Hematopoietic multipotent progenitor cell treated with erythropoietin and hydrocortisone succinate and interleukin-3 and kit ligand, for 17 days (in vitro differentiated cells): ENCODE data around the gene EIF2B2.
A peak's percentile ranks its signal among the peaks of the same experiment; 100 is the strongest.

Source experiments
- DNase-seq: peaks from one replicate; pipeline ENCODE4 v3.0.0-alpha.2; 2015; ENCODE audit warnings: low spot score

The EIF2B2 gene

GRCh38 chr14:75002392-75003249, at the start of gene EIF2B2:
TSS of gene EIF2B2 (plus strand) at chr14:75002921. CDS start at chr14:75002991, 70 bp downstream.
- peak; percentile 92 for DNase-seq

GRCh38 chr14:74953686-74954085, 49.0 kb upstream of the EIF2B2 start:
- peak; percentile 18 for DNase-seq

DNA sequence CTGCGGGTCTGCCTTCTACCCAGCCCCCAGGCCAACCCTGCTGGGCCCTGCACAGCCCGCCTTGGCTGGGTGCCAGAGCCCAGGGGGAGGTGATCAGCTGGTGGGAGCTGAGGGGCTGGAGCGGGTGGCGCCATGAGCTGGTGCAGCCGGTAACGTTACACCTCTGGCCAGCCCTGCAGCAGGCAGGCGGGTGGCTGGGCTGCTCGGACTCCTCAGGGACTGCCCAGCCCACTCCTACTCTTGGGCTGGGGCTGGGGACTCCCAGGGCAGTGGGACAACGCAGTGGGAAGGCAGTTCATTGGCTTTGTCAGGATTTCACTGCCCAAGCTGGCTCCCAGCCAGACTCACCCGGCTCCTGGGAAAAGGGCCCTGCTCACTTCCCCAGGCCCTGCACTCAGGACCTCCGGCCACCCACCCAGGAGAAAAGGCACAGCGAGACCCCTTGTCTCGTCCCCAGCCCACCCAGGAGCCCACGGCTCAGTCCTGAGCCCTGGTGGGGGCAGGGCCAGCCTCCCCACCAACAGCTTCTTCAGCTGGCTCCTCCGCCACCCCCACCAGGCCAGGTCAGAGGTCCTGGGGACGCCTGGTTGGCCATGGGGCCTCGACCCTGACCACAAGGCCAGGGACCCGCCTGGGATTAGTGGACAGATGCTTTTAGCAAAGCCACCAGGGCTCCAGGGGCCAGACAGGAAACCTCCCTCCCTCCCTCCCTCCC, 48.3 kb upstream of the EIF2B2 start:
- DNase-seq, result peak; percentile 17

GRCh38 chr14:74954947-74955228, 47.8 kb upstream of the EIF2B2 start:
- no peak for DNase-seq

GRCh38 chr14:74955229-74956026, 47.3 kb upstream of the EIF2B2 start, which contains the start of gene PGF:
TSS of gene PGF (minus strand) at chr14:74955597. CDS start at chr14:74955242, 355 bp downstream.
- peak; percentile 56 for DNase-seq

DNA sequence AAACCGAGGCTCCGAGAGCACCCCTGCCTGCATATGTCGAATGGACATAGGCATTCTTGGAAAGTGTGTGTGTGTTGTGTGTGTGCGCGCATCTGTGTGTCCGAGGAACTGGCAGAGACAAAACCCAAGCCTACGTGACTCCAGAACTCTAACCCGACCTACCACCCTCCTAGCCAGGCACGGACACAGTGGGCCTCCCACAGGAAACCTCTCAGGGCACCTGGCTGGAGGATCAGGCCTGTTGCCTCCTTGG, 46.8 kb upstream of the EIF2B2 start:
- no peak for DNase-seq

- no peak for DNase-seq
Observed at GRCh38 chr14:74956280-74957072, 46.2 kb upstream of the EIF2B2 start.

- no peak for DNase-seq
Observed at GRCh38 chr14:74959596-74960180, 43.0 kb upstream of the EIF2B2 start.

DNA sequence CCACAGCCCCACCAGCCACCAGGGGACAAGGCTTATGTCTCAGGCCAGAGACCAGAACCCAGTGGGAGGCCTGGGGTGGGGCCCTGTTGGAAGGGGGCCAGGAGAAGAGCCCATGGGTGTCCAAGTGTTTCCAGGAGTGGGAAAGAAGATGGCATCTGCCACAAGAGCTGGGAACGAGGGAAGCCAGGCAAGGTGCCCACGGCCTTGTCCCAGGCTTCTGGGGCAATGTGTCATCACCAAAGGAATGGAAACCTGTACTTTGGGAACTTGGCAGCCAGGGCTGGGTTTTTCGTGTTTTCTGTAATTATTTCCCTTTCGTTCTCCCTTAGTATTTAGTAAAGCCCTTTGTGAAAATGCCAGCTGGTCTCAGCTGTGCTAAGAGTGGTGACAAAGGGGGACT, 42.0 kb upstream of the EIF2B2 start:
- DNase-seq, result no peak

DNA sequence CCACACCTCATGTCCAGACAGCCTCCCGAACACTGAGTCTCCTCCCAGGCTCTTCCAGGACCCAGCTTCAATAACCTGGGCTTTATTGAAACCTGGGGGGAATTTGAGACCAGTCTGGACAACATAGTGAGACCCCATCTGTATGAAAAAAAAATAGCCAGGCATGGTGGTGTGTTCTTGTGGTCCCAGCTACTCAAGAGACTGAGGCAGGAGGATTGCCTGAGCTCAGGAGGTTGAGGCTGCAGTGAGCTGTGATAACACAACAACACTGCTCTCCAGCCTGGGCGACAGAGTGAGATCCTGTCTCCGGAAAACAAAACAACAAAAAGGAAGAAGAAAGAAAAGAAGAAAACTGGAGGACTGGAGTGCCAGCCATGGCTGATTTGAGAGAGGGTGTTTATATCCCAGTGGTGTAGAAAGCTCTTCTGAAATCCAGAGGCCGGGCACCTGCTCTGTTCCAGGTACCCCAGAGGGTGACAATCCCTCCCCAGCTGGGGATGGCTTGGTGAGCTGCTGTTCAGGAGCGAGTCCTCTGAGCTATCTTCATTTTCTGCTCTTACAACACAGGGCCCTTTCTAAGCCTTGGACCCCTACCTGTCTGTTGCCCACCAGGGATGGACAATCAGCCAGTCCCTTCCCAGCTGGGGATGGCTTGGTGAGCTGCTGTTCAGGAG, 41.3 kb upstream of the EIF2B2 start:
- no peak for DNase-seq

GRCh38 chr14:74962046-74962445, 40.7 kb upstream of the EIF2B2 start:
- no peak for DNase-seq

DNA sequence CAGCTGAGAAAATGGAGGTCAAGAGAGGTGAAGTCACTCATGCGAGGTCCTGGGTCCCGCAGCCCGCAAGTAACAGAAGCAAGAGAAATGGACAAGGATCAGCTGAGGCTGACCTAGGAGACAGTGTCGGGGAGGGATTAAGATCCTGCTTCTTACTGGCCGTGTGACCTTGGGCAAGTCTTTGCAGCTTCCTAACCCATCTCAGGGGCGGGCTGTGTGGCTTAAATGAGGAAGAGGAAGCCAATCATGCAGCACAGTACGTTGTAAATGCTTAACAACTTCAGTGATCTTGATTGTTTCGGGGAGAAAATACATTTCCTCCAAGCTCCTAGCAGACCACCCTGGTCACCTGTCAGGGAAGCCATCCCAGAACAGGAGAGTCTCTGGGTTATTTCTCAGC, 40.2 kb upstream of the EIF2B2 start:
- DNase-seq, result no peak

- DNase-seq, result no peak
Observed at GRCh38 chr14:74963178-74963704, 39.5 kb upstream of the EIF2B2 start.

DNA sequence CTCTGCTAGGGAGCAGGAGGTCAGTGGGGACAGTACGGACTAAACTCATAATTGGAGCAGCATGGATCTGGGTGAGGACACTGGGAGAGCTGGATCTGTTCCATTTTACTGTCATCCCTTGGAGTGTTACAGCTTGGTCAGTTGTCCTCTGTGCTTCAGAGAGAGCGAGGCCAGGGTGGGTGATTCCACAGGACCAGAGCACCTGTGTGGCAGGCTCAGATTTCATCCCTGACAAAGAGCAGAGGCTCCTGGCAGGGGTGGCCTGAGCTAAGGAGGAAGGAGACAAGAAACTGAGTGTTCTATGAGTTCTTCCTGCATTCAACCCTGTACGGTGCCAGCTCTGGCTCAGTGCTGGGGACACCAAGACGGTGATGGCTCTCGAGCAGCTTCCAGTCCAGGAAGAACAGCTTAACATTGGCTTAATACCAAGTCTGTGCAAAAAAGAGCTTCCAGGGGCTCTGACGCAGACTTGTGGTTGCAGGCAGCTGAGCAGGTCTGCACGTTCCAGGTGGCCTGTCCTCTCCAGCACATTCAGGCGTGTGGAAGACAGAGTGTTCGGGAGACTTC, 38.9 kb upstream of the EIF2B2 start:
- no peak for DNase-seq

DNA sequence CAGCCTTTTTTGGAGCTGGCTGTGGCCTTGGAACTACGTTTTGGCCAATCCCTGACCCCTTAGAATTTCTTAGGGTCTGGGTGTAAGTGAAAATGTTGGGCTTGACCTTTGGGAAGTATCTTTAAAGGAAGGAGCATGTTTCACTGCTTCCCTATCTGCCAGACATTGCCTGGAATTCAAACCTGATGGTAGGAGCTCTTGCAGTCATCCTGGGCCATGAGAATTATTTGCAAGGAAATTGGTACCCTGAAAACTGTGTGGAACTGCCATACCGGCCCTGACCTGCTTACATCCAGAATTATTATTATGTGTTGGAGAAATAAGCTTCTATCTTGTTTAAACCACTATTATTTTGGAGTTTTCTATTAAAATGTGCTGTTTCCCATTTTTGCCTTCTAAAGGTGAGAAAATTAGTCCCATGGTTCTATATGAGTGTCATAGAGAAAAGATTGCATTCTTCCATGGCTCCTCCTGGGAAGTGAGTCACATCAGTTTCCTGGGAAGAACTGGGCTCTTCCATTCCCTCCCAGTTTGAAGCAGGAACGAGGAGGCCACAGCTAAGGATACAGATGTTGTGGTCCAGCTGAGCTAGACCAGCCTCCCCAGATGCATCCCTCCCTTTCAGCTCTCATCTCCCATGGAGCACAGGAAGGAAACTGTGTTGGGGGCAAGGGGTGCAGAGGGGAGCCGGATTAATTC, 37.8 kb upstream of the EIF2B2 start:
- no peak for DNase-seq

GRCh38 chr14:74965486-74966153, 37.1 kb upstream of the EIF2B2 start:
- no peak for DNase-seq

DNA sequence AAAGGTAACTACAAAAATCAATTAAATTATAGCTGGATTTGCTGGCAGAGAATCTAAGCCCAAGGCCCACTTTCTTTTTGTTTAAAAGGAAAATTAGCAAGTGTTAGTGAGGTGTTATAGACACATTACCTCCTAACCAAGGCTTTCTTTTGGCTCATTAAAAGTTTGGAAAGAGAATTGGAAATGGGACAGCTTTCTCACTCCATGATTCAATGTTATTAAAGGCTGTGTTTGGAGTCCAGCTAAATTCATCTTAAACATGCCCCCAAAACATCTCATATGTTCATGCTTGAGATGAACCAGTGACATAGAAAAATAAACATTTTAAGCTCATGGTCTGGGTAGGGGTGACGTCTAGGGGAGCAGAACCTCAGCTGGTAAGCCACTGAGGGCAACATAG, 33.9 kb upstream of the EIF2B2 start:
- no peak for DNase-seq

GRCh38 chr14:74973003-74973653, 29.6 kb upstream of the EIF2B2 start:
- DNase-seq, result no peak

GRCh38 chr14:74973905-74974363, 28.8 kb upstream of the EIF2B2 start:
- DNase-seq, result no peak
